ENCODE data around the gene OLFM1. TPM values are rescaled to one million over a fixed set of nuclear protein-coding genes. Genes with fewer than 3 reads are reported as not detected.

The OLFM1 gene
- total RNA-seq, 4 donors from 2014 or later, result 5.3 to 15.0 (median 8.6) TPM

- intact Hi-C loops (cut with DNase I; ENCODE audit: low total_unique reads), result no loop called here
Observed at GRCh38 chr9:135150981-135151380, 63.5 kb downstream of the OLFM1 start.

GRCh38 chr9:135151757-135152613 lies 64.5 kb downstream of the OLFM1 start:
- WGBS, 2 donors, result 32 to 47% methylated on average over 6 of the region's 6 CpGs

More at GRCh38 chr9:135150981-135151380, 63.5 kb downstream of the OLFM1 start:
- WGBS, 2 donors, result 87 to 92% methylated on average over 11 of the region's 11 CpGs
- no peak for DNase-seq (ENCODE audit: low spot score in 2 of 2)
- TF ChIP-seq CTCF (IDR thresholded peaks at IDR 0.05) (no peak), POLR2A (IDR thresholded peaks at IDR 0.05) (no peak)
- H3K4me3 ChIP-seq (ENCODE audit: low read depth, poor library complexity, severe bottlenecking), result no peak overlapping the region

GRCh38 chr9:135152614-135153334 lies 65.3 kb downstream of the OLFM1 start:
- TF ChIP-seq CTCF (IDR thresholded peaks at IDR 0.05) (no peak), POLR2A (IDR thresholded peaks at IDR 0.05) (no peak)
- no peak for DNase-seq (ENCODE audit: low spot score in 2 of 2)
- WGBS, 2 donors, result 23 to 27% methylated on average over 17 of the region's 17 CpGs
- H3K4me3 ChIP-seq (ENCODE audit: low read depth, poor library complexity, severe bottlenecking), result no peak overlapping the region
- intact Hi-C loops (cut with DNase I; ENCODE audit: low total_unique reads), result no loop called here

More at GRCh38 chr9:135151757-135152613, 64.5 kb downstream of the OLFM1 start:
- DNase-seq (ENCODE audit: low spot score in 2 of 2), result no peak
- TF ChIP-seq POLR2A (IDR thresholded peaks at IDR 0.05), result no peak
- TF ChIP-seq CTCF (IDR thresholded peaks at IDR 0.05), result no peak
- intact Hi-C loops (cut with DNase I; ENCODE audit: low total_unique reads), result no loop called here
- no peak overlapping the region for H3K4me3 ChIP-seq (ENCODE audit: low read depth, poor library complexity, severe bottlenecking)

GRCh38 chr9:135154050-135154615 lies 66.7 kb downstream of the OLFM1 start:
- 76 to 78% methylated on average over 11 of the region's 11 CpGs for WGBS, 2 donors
- intact Hi-C loops (cut with DNase I; ENCODE audit: low total_unique reads), result no loop called here
- no peak overlapping the region for H3K4me3 ChIP-seq (ENCODE audit: low read depth, poor library complexity, severe bottlenecking)
- no peak for DNase-seq (ENCODE audit: low spot score in 2 of 2)
- TF ChIP-seq POLR2A (IDR thresholded peaks at IDR 0.05), result no peak
- no peak for TF ChIP-seq CTCF (IDR thresholded peaks at IDR 0.05)

- H3K4me3 ChIP-seq (ENCODE audit: low read depth, poor library complexity, severe bottlenecking), result no peak overlapping the region
- 78 to 85% methylated on average over 6 of the region's 6 CpGs for WGBS, 2 donors
- DNase-seq (ENCODE audit: low spot score in 2 of 2), result no peak
- intact Hi-C loops (cut with DNase I; ENCODE audit: low total_unique reads), result no loop called here
- no peak for TF ChIP-seq CTCF (IDR thresholded peaks at IDR 0.05)
- no peak for TF ChIP-seq POLR2A (IDR thresholded peaks at IDR 0.05)
Observed at GRCh38 chr9:135155396-135155795, 67.9 kb downstream of the OLFM1 start.

Data from lower leg skin (tissue), 4 donors.